Neural progenitor cell (in vitro differentiated cells): Measurements from ENCODE around the gene BCL2A1.

ENCODE experiments used
- CTCF ChIP-seq: fragments of 200-600 bp; sonication (generic); IDR thresholded peaks from 2 replicates; pipeline ENCODE4 v1.5.1; 2017; ENCODE audit warnings: antibody characterized with exemption, mild to moderate bottlenecking
- EZH2phosphoT487 ChIP-seq: fragments of 200-600 bp; sonication (generic); IDR thresholded peaks from 2 replicates; pipeline ENCODE4 v1.6.1; 2017; ENCODE audit warnings: antibody characterized with exemption

- TF ChIP-seq CTCF = no peak
- no peak for TF ChIP-seq EZH2phosphoT487
Observed at GRCh38 chr15:79919749-79920511, 51.1 kb downstream of the BCL2A1 start.
